ENCODE data around the gene ERAP2. TPM values are rescaled to one million over a fixed set of nuclear protein-coding genes. Genes with fewer than 3 reads are reported as not detected.
"Not testable (repeated sequence)": the region's sequence is repeated elsewhere in the genome, so short reads cannot be mapped to it uniquely, and the experiment has no call there.

Gene ERAP2, protein sequence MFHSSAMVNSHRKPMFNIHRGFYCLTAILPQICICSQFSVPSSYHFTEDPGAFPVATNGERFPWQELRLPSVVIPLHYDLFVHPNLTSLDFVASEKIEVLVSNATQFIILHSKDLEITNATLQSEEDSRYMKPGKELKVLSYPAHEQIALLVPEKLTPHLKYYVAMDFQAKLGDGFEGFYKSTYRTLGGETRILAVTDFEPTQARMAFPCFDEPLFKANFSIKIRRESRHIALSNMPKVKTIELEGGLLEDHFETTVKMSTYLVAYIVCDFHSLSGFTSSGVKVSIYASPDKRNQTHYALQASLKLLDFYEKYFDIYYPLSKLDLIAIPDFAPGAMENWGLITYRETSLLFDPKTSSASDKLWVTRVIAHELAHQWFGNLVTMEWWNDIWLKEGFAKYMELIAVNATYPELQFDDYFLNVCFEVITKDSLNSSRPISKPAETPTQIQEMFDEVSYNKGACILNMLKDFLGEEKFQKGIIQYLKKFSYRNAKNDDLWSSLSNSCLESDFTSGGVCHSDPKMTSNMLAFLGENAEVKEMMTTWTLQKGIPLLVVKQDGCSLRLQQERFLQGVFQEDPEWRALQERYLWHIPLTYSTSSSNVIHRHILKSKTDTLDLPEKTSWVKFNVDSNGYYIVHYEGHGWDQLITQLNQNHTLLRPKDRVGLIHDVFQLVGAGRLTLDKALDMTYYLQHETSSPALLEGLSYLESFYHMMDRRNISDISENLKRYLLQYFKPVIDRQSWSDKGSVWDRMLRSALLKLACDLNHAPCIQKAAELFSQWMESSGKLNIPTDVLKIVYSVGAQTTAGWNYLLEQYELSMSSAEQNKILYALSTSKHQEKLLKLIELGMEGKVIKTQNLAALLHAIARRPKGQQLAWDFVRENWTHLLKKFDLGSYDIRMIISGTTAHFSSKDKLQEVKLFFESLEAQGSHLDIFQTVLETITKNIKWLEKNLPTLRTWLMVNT
- 0.05 TPM for polyA plus RNA-seq (2013, experiment 1 of 2)
- not detected for polyA plus RNA-seq (2013, experiment 2 of 2)

DNA sequence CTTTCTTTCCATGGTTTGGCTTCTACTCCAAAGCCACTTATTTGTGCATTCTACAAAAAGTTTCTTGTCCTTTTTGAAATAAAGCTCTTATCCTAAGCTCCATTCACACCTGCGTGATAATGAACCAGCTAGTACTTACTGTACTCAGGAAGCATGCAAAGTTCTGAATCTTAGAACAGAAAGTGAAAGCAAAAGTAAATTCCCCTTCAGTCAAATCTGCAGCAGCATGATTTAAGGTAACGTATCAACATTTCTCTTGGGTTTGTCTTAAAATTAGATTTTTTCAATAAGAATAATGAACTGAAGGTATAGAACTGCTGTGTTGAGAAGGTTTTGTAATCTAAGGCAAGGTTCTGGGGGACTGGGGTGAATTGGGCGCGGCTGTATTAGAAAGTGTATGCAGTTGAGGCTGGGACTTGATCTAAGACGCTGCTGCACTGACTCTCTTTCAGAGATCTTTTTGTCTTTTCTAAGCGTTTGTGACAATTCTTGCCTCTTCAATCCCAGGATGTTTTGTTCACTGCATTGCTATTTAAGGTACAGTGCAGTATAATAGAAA, at the start of gene ERAP2:
Gene ERAP2 (plus strand): TSS at position 209 of the 559 bp plus-strand sequence. CDS start 3,186 bp downstream, outside the sequence.
- WGBS, result 85% methylated on average over 6 of the region's 6 CpGs

DNA sequence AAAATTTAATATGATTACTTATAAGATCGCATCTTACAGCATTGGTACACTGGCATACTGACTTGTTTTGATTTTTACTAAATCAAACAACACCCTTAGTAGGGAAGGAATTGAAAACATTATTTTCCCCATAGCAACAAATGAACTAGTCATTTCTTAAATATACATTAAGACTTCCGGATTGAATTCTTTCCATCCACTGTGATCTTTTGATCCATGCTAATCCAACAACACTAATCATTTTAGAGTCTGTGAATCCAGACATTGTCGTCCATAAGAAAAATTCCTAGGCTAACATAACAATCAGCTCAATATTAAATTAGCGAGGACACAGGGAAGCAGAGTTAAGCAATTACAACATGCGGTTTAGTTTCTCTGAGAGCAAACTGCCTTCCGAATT, 47.0 kb upstream of the ERAP2 start:
- Histone ChIP-seq H3K36me3 (ENCODE audit: insufficient read depth, low read length) (no peaks in the 10 kb centered on the region), H3K4me3 (ENCODE audit: low read length) (no peak overlapping the region), H3K27me3 (ENCODE audit: insufficient read depth, low read length) (no peaks in the 10 kb centered on the region), H3K9ac (ENCODE audit: low read depth, low read length) (no peak overlapping the region), H3K4me1 (ENCODE audit: insufficient read depth, low read length) (no peaks in the 10 kb centered on the region), H3K27ac (ENCODE audit: low read depth, low read length) (no peak overlapping the region), H3K9me3 (ENCODE audit: insufficient read depth, low read depth, low read length) (no peaks in the 10 kb centered on the region)
- 95% methylated on average over 5 of the region's 6 CpGs for WGBS

More for the DNA sequence above, at the start of gene ERAP2:
- H3K9ac ChIP-seq (ENCODE audit: low read depth, low read length), result no peak within 1 kb of the TSS
- peaks cover 3% of the 10 kb centered on the region; the same call in 1 of the 2 replicates for H3K4me1 ChIP-seq (ENCODE audit: insufficient read depth, low read length)
- no peaks in the 10 kb centered on the region for H3K27me3 ChIP-seq (ENCODE audit: insufficient read depth, low read length)
- H3K4me3 ChIP-seq (ENCODE audit: low read length), result no peak within 1 kb of the TSS
- H3K9me3 ChIP-seq (ENCODE audit: insufficient read depth, low read depth, low read length), result no peaks in the 10 kb centered on the region
- no peak within 1 kb of the TSS for H3K27ac ChIP-seq (ENCODE audit: low read depth, low read length)
- H3K36me3 ChIP-seq (ENCODE audit: insufficient read depth, low read length), result no peaks in the 10 kb centered on the region

DNA sequence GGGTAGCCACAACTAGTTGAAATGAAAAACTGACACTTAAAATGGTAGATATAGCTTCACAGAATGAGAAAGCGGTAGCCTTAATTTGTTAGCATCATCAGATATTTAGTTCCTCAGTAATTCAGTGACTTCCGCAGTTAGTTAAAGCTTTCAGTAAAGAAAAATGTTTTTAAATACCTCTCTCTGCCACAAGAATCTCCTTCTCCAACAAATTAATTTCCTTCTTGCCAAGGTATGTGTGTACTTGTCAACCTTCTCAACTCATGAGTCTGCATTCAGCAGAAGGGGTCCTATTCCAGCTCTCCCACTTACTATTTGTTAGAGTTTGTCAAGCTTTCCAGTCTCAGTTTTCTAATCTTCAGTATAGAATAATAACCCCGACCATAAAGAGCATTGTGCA, 42.3 kb upstream of the ERAP2 start:
- Histone ChIP-seq H3K27ac (ENCODE audit: low read depth, low read length) (no peak overlapping the region), H3K4me3 (ENCODE audit: low read length) (no peak overlapping the region), H3K9me3 (ENCODE audit: insufficient read depth, low read depth, low read length) (no peaks in the 10 kb centered on the region), H3K36me3 (ENCODE audit: insufficient read depth, low read length) (no peaks in the 10 kb centered on the region), H3K27me3 (ENCODE audit: insufficient read depth, low read length) (no peaks in the 10 kb centered on the region), H3K4me1 (ENCODE audit: insufficient read depth, low read length) (no peaks in the 10 kb centered on the region), H3K9ac (ENCODE audit: low read depth, low read length) (no peak overlapping the region)
- WGBS, result 98% methylated on average over 3 of the region's 3 CpGs

DNA sequence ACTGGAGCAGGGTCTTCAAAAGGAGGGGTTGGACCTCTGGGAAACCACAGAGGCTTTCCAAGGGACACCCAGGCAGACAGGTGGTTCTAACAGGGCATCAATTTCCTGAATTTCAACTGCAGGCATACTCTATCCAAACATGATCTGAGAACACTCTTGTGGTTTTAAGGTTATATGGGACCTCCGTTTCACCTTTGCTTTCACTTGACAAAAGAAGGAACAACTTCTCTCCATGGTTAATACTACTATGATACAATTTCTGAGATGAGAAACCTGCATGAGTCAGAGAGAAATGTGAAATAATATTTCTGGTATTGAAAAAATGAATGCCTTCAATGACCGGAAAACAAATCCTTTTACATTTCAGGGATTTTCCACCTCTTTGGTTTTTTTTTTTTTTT, 40.5 kb upstream of the ERAP2 start:
- Histone ChIP-seq H3K4me1 (ENCODE audit: insufficient read depth, low read length) (no peaks in the 10 kb centered on the region), H3K27ac (ENCODE audit: low read depth, low read length) (no peak overlapping the region)
- no CpG with 5 or more reads among the region's 2 CpGs for WGBS

DNA sequence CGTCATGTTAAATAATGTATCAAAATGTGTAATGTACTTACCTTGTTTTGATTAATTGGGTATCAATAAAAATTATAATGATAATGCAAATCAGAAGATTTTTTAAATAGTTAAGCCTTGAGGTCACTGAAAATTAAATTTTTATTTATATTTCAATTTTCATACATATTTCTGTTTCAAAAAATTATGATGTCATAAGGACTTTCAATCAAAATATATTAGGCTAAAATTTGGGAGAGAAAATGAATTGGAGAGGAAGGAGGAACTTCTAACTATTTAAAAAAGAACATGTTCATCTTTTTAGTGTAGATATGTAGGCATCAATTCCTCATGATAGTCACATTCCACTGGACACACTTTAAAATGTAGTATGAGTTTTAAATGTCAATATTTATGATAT, 39.5 kb upstream of the ERAP2 start:
- H3K4me3 ChIP-seq (ENCODE audit: low read length), result no peak overlapping the region
- H3K27me3 ChIP-seq (ENCODE audit: insufficient read depth, low read length), result no peaks in the 10 kb centered on the region
- no peaks in the 10 kb centered on the region for H3K9me3 ChIP-seq (ENCODE audit: insufficient read depth, low read depth, low read length)
- H3K9ac ChIP-seq (ENCODE audit: low read depth, low read length), result no peak overlapping the region
- no peak overlapping the region for H3K27ac ChIP-seq (ENCODE audit: low read depth, low read length)
- WGBS, result no CpG with 5 or more reads among the region's 1 CpG
- no peaks in the 10 kb centered on the region for H3K36me3 ChIP-seq (ENCODE audit: insufficient read depth, low read length)
- no peaks in the 10 kb centered on the region for H3K4me1 ChIP-seq (ENCODE audit: insufficient read depth, low read length)

More for the DNA sequence above, 40.5 kb upstream of the ERAP2 start:
- Histone ChIP-seq H3K9ac (ENCODE audit: low read depth, low read length) (no peak overlapping the region), H3K27me3 (ENCODE audit: insufficient read depth, low read length) (no peaks in the 10 kb centered on the region), H3K9me3 (ENCODE audit: insufficient read depth, low read depth, low read length) (no peaks in the 10 kb centered on the region), H3K4me3 (ENCODE audit: low read length) (no peak overlapping the region), H3K36me3 (ENCODE audit: insufficient read depth, low read length) (no peaks in the 10 kb centered on the region)

DNA sequence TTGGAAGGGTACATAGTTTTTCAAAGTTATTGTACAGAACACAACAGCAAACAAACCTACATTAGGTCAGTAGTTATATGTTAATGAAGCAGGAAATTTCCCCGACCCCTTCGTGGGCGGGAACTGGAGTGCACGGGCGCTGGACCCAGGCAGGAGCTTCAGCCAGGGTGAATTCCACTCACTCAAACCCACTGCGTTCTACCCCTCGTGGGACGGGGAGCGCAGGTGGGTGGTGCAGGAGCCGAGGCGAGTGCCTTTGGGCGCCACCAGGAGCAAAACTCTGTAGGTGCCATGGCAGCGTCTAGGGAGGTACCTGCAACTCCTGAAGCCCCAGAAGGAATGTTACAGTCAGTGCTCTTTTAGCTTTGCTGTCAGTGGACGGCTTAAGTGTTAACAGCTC, 39.0 kb upstream of the ERAP2 start:
- Histone ChIP-seq H3K4me1 (ENCODE audit: insufficient read depth, low read length) (no peaks in the 10 kb centered on the region), H3K27ac (ENCODE audit: low read depth, low read length) (no peak overlapping the region), H3K36me3 (ENCODE audit: insufficient read depth, low read length) (no peaks in the 10 kb centered on the region), H3K27me3 (ENCODE audit: insufficient read depth, low read length) (no peaks in the 10 kb centered on the region), H3K9ac (ENCODE audit: low read depth, low read length) (no peak overlapping the region), H3K9me3 (ENCODE audit: insufficient read depth, low read depth, low read length) (no peaks in the 10 kb centered on the region), H3K4me3 (ENCODE audit: low read length) (no peak overlapping the region)
- WGBS, result 85% methylated on average over 14 of the region's 14 CpGs

DNA sequence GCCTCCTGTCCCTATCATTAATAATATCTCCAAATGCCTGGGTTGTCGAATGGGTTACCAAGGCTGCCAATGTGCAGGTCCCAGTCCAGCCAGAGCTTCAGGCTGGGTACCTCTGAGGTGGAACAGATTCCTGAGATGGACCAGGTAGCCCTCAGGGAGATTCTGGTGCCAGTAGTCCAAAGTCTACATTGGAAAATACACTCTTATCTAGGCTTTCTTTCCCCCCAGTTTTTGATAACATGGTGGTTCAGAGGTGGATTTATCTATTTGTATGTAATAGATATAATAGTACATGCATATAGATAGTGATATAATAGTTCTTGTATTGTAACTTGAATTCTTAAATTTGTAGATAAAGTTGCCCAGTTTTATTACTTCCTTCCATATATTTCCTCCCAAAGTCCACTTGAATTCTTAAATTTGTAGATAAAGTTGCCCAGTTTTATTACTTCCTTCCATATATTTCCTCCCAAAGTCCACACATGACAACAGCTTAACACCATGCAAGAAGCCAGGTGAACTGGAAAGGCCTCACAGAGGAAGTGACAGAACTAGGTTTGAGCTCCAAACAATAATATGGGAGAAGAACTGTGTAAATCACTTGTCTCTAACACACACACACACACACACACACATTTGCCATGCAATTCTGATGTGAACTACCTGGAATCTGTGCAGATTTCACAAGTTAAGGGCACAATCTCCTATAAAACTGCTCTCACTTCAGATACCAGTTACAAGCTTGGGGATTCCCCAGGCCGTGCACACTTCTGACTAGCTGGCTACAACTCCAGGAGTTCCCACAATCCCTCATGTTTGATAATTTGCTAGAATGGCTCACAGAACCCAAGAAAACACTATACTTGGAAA, 37.9 kb upstream of the ERAP2 start:
- Histone ChIP-seq H3K4me3 (ENCODE audit: low read length) (no peak overlapping the region), H3K9me3 (ENCODE audit: insufficient read depth, low read depth, low read length) (no peaks in the 10 kb centered on the region), H3K27ac (ENCODE audit: low read depth, low read length) (no peak overlapping the region), H3K4me1 (ENCODE audit: insufficient read depth, low read length) (no peaks in the 10 kb centered on the region), H3K9ac (ENCODE audit: low read depth, low read length) (no peak overlapping the region), H3K27me3 (ENCODE audit: insufficient read depth, low read length) (no peaks in the 10 kb centered on the region), H3K36me3 (ENCODE audit: insufficient read depth, low read length) (no peaks in the 10 kb centered on the region)
- WGBS, result over 99% methylated on average over 2 of the region's 2 CpGs

DNA sequence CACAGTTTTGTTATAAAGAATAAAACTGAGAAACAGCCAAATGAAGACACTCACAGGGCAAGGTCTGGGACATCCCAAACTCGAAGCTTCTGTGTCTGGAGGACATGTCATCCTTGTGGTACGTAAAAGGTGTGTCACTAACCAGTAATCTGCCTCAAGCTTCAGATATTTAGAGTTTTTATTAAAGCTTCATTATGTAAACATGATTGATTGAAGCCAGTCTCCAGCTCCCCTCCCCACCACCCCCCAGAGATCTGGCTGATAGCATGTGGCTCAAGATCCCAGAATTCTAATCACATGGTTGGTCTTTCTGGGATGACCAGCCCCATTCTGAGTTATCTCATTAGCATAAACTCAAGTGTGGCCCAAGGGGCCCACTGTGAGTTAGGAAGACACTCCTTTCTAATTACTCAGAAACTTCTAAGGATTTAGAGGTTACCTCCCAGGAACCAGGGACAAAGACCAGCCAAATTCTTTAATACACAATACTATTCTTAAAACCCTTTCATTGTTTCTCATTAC, 37.2 kb upstream of the ERAP2 start:
- Histone ChIP-seq H3K4me3 (ENCODE audit: low read length) (no peak overlapping the region), H3K9me3 (ENCODE audit: insufficient read depth, low read depth, low read length) (no peaks in the 10 kb centered on the region), H3K27ac (ENCODE audit: low read depth, low read length) (no peak overlapping the region), H3K9ac (ENCODE audit: low read depth, low read length) (no peak overlapping the region), H3K27me3 (ENCODE audit: insufficient read depth, low read length) (no peaks in the 10 kb centered on the region), H3K4me1 (ENCODE audit: insufficient read depth, low read length) (no peaks in the 10 kb centered on the region; the same call in 1 of the 2 replicates), H3K36me3 (ENCODE audit: insufficient read depth, low read length) (no peaks in the 10 kb centered on the region)
- WGBS, result 93% methylated on average over 2 of the region's 2 CpGs

DNA sequence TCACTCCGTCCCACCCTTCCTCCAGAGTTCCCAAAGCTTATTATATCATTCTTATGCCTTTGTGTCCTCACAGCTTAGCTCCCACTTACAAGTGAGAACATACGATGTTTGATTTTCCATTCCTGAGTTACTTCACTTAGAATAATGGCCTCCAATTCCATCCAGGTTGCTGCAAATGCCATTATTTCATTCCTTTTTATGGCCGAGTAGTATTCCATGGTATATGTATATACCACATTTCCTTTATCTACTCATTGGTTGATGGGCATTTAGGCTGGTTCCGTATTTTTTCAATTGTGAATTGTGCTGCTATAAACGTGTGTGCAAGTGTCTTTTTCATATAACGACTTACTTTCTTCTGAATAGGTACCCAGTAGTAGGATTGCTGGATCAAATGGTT, 34.4 kb upstream of the ERAP2 start:
- H3K9me3 ChIP-seq (ENCODE audit: insufficient read depth, low read depth, low read length); H3K4me1 ChIP-seq (ENCODE audit: insufficient read depth, low read length); H3K27me3 ChIP-seq (ENCODE audit: insufficient read depth, low read length); H3K4me3 ChIP-seq (ENCODE audit: low read length); H3K36me3 ChIP-seq (ENCODE audit: insufficient read depth, low read length); H3K9ac ChIP-seq (ENCODE audit: low read depth, low read length); H3K27ac ChIP-seq (ENCODE audit: low read depth, low read length): not testable (repeated sequence)
- WGBS, result 77% methylated on average over 5 of the region's 6 CpGs

DNA sequence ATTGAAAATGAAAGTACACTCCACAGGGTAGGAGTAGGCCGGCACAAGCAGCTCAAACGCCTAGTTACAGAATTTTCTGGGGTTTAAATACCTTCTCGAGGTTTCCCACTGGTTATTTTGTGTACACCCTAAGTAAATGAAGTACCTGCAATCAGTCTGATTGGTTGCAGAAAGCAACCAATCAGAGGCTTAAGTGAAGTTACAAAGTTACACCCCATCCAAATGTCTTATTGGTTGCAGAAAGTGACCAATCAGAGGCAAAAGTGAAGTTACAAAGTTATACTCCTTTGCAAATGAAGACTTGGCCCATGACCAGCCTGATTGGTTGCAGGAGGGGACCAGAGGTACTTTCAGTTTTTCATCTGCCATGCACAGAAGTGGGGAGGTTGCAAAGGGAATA, 33.2 kb upstream of the ERAP2 start:
- H3K36me3 ChIP-seq (ENCODE audit: insufficient read depth, low read length), result no peaks in the 10 kb centered on the region
- no peak overlapping the region for H3K9ac ChIP-seq (ENCODE audit: low read depth, low read length)
- H3K4me3 ChIP-seq (ENCODE audit: low read length), result no peak overlapping the region
- no peaks in the 10 kb centered on the region for H3K9me3 ChIP-seq (ENCODE audit: insufficient read depth, low read depth, low read length)
- no peaks in the 10 kb centered on the region; the same call in 1 of the 2 replicates for H3K4me1 ChIP-seq (ENCODE audit: insufficient read depth, low read length)
- WGBS, result 97% methylated on average over 3 of the region's 3 CpGs
- no peaks in the 10 kb centered on the region for H3K27me3 ChIP-seq (ENCODE audit: insufficient read depth, low read length)
- H3K27ac ChIP-seq (ENCODE audit: low read depth, low read length), result no peak overlapping the region

All from HUES64 (cell line).